Astrocyte (in vitro differentiated cells and primary cell): Measurements from ENCODE around the gene CYP27A1.

ENCODE experiments used
- EZH2 ChIP-seq: IDR thresholded peaks from 2 replicates; pipeline ENCODE4 v1.6.1; 2012; ENCODE audit warnings: mild to moderate bottlenecking, low read length, inconsistent platforms; ENCODE audit not compliant: insufficient read depth
- TF ChIP-seq, protein P1 (sequence below): IDR thresholded peaks from 2 replicates; pipeline ENCODE4 v1.5.1; 2011; ENCODE audit warnings: low read depth, mild to moderate bottlenecking, inconsistent platforms, low read length, moderate library complexity; ENCODE audit not compliant: insufficient read depth

DNA sequence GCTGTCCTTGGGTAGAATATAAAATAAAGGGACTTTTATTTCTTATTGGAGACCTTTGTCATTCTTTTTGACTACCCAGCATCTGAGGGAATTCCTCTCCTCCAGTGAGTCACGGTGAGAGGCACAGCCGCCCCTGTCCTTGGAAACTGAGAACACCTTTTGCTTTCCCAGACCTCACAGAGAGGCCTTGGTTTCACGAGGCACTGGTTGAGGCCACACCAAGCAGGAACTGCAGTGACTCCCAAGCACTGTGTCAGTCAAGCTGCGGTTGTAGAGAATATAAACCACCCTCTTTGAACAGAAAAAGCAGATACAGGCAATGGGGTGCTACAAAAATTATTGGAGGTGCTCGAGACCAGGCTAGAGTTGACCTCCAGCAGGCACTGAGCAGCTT, 33.3 kb downstream of the CYP27A1 start:
- TF ChIP-seq, protein P1, sequence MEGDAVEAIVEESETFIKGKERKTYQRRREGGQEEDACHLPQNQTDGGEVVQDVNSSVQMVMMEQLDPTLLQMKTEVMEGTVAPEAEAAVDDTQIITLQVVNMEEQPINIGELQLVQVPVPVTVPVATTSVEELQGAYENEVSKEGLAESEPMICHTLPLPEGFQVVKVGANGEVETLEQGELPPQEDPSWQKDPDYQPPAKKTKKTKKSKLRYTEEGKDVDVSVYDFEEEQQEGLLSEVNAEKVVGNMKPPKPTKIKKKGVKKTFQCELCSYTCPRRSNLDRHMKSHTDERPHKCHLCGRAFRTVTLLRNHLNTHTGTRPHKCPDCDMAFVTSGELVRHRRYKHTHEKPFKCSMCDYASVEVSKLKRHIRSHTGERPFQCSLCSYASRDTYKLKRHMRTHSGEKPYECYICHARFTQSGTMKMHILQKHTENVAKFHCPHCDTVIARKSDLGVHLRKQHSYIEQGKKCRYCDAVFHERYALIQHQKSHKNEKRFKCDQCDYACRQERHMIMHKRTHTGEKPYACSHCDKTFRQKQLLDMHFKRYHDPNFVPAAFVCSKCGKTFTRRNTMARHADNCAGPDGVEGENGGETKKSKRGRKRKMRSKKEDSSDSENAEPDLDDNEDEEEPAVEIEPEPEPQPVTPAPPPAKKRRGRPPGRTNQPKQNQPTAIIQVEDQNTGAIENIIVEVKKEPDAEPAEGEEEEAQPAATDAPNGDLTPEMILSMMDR, result no peak
- no peak for TF ChIP-seq EZH2
